Neural cell (in vitro differentiated cells): Measurements from ENCODE around the gene ATP5ME.

Source experiments
- CTCF ChIP-seq: fragments of 450-650 bp; IDR thresholded peaks from 2 replicates; pipeline ENCODE4 v1.5.1; 2014; ENCODE audit warnings: antibody characterized with exemption, mild to moderate bottlenecking, moderate library complexity; ENCODE audit not compliant: poor library complexity, severe bottlenecking
- EP300 ChIP-seq: fragments of 450-650 bp; conservative IDR thresholded peaks from 2 replicates; pipeline ENCODE4 v1.6.1; 2014; ENCODE audit warnings: antibody characterized with exemption, mild to moderate bottlenecking, moderate library complexity; ENCODE audit not compliant: poor library complexity, severe bottlenecking
- EZH2 ChIP-seq: fragments of 200-600, 300-800 bp; shearing (Covaris generic), sonication (generic); IDR thresholded peaks from 2 replicates; pipeline ENCODE4 v1.6.1; 2014; ENCODE audit warnings: antibody characterized with exemption, low read length, borderline replicate concordance, mild to moderate bottlenecking; ENCODE audit not compliant: insufficient read depth, poor library complexity, severe bottlenecking
- MXI1 ChIP-seq: fragments of 450-650 bp; conservative IDR thresholded peaks from 2 replicates; pipeline ENCODE4 v1.6.1; 2014; ENCODE audit warnings: antibody characterized with exemption, mild to moderate bottlenecking; ENCODE audit not compliant: poor library complexity, severe bottlenecking
- POLR2AphosphoS5 ChIP-seq: IDR thresholded peaks from 2 replicates; pipeline ENCODE4 v1.6.1; 2012
- RAD21 ChIP-seq: fragments of 450-650 bp; conservative IDR thresholded peaks from 2 replicates; pipeline ENCODE4 v1.6.1; 2014; ENCODE audit warnings: antibody characterized with exemption, mild to moderate bottlenecking, moderate library complexity
- REST ChIP-seq: IDR thresholded peaks from 2 replicates; pipeline ENCODE4 v1.6.1; 2012; ENCODE audit warnings: borderline replicate concordance
- SMC3 ChIP-seq: fragments of 450-650 bp; conservative IDR thresholded peaks from 2 replicates; pipeline ENCODE4 v1.6.1; 2014; ENCODE audit warnings: antibody characterized with exemption, mild to moderate bottlenecking, moderate library complexity; ENCODE audit not compliant: poor library complexity
- TAF1 ChIP-seq: IDR thresholded peaks from 2 replicates; pipeline ENCODE4 v1.6.1; 2012; ENCODE audit warnings: low read depth

- TF ChIP-seq CTCF: no peak
- no peak for TF ChIP-seq EZH2
- no peak for TF ChIP-seq EP300
- TF ChIP-seq REST: no peak
- no peak for TF ChIP-seq POLR2AphosphoS5
- TF ChIP-seq SMC3: no peak
- no peak for TF ChIP-seq RAD21
- TF ChIP-seq TAF1: no peak
- TF ChIP-seq MXI1: no peak
These were observed 37.4 kb downstream of the ATP5ME start for GRCh38 chr4:636628-637159.
